HEK293 (cell line): Measurements from ENCODE around the gene BSDC1.

ENCODE experiments used
- CTCF ChIA-PET: fragments of 350-600 bp; formaldehyde crosslinking; extraction: SDS; loops from one replicate; lab custom pipeline; 2021; ENCODE audit warnings: antibody characterized with exemption; lab: Yijun Ruan, JAX
- POLR2A ChIA-PET: fragments of 300-600 bp; formaldehyde crosslinking; extraction: SDS; loops from one replicate; lab custom pipeline; 2020; ENCODE audit warnings: antibody characterized with exemption, inconsistent platforms; lab: Yijun Ruan, JAX
- H3K27ac ChIP-seq: fragments of 200-500 bp; sonication (Bioruptor generic); 2 replicates; pipeline ENCODE4 v1.5.1; 2014; ENCODE audit warnings: low read depth, low read length, control low read depth, inconsistent platforms; ENCODE audit errors: extremely low read depth
- H3K36me3 ChIP-seq, 2 experiments: fragments of 200-500 bp in 1 of 2; sonication (Bioruptor generic) in 1 of 2; 1 replicate in 1 of 2; 2 replicates in 1 of 2; pipeline ENCODE4 v1.5.1; 2014 to 2017; ENCODE audit warnings: inconsistent platforms in 2 of 2, low read length in 2 of 2; ENCODE audit not compliant: control insufficient read depth in 2 of 2, insufficient read depth in 1 of 2
- H3K4me1 ChIP-seq: fragments of 200-500 bp; sonication (Bioruptor generic); 2 replicates; pipeline ENCODE4 v1.5.1; 2014; ENCODE audit warnings: mild to moderate bottlenecking, low read length, inconsistent platforms; ENCODE audit not compliant: control insufficient read depth, insufficient read depth
- H3K4me3 ChIP-seq: 2 replicates; pipeline ENCODE4 v1.5.1; 2011; ENCODE audit warnings: low read depth, mild to moderate bottlenecking, control low read depth, low read length, moderate library complexity
- H3K9me3 ChIP-seq: fragments of 200-500 bp; sonication (Bioruptor generic); 2 replicates; pipeline ENCODE4 v1.5.1; 2014; ENCODE audit warnings: low read depth, low read length, inconsistent platforms; ENCODE audit not compliant: control insufficient read depth, insufficient read depth
- IKZF3 ChIP-seq: fragments of 450-650 bp; IDR thresholded peaks from 2 replicates; pipeline ENCODE4 v1.5.0; 2018; ENCODE audit warnings: missing biosample characterization, mild to moderate bottlenecking, missing genetic modification characterization, moderate library complexity
- WT1 ChIP-seq: fragments of 450-650 bp; formaldehyde crosslinking; IDR thresholded peaks from 2 replicates; pipeline ENCODE4 v1.5.1; 2016; ENCODE audit warnings: missing biosample characterization, missing genetic modification characterization
- ZFP41 ChIP-seq: fragments of 450-650 bp; formaldehyde crosslinking; IDR thresholded peaks from 2 replicates; pipeline ENCODE4 v1.5.1; 2016; ENCODE audit warnings: missing biosample characterization, missing genetic modification characterization, borderline replicate concordance
- ZNF112 ChIP-seq: fragments of 450-650 bp; formaldehyde crosslinking; IDR thresholded peaks from 2 replicates; pipeline ENCODE4 v1.5.0; 2017; ENCODE audit warnings: missing biosample characterization, missing genetic modification characterization
- ZNF16 ChIP-seq: fragments of 450-650 bp; formaldehyde crosslinking; IDR thresholded peaks from 2 replicates; pipeline ENCODE4 v1.5.1; 2016; ENCODE audit warnings: low read depth, missing biosample characterization, missing genetic modification characterization
- ZNF175 ChIP-seq: fragments of 450-650 bp; formaldehyde crosslinking; IDR thresholded peaks from 2 replicates; pipeline ENCODE4 v1.5.1; 2016; ENCODE audit warnings: missing biosample characterization, missing genetic modification characterization
- ZNF292 ChIP-seq: fragments of 450-650 bp; formaldehyde crosslinking; IDR thresholded peaks from 2 replicates; pipeline ENCODE4 v1.5.1; 2016; ENCODE audit warnings: low read depth, missing biosample characterization, missing genetic modification characterization, borderline replicate concordance
- ZNF362 ChIP-seq: fragments of 450-650 bp; formaldehyde crosslinking; IDR thresholded peaks from 2 replicates; pipeline ENCODE4 v1.5.1; 2016; ENCODE audit warnings: missing biosample characterization, missing genetic modification characterization
- ZNF404 ChIP-seq: fragments of 450-650 bp; formaldehyde crosslinking; IDR thresholded peaks from 2 replicates; pipeline ENCODE4 v1.5.1; 2017; ENCODE audit warnings: missing biosample characterization, missing genetic modification characterization
- ZNF514 ChIP-seq: fragments of 450-650 bp; formaldehyde crosslinking; IDR thresholded peaks from 2 replicates; pipeline ENCODE4 v1.5.1; 2016; ENCODE audit warnings: missing biosample characterization, missing genetic modification characterization
- ZNF530 ChIP-seq: fragments of 450-650 bp; formaldehyde crosslinking; IDR thresholded peaks from 2 replicates; pipeline ENCODE4 v1.5.1; 2016; ENCODE audit warnings: low read depth, missing biosample characterization, missing genetic modification characterization
- ZNF544 ChIP-seq: fragments of 450-650 bp; formaldehyde crosslinking; IDR thresholded peaks from 2 replicates; pipeline ENCODE4 v1.5.0; 2017; ENCODE audit warnings: missing biosample characterization, missing genetic modification characterization
- ZNF580 ChIP-seq: fragments of 450-650 bp; formaldehyde crosslinking; IDR thresholded peaks from 2 replicates; pipeline ENCODE4 v1.5.1; 2016; ENCODE audit warnings: missing biosample characterization, missing genetic modification characterization
- ZNF658 ChIP-seq: fragments of 450-650 bp; formaldehyde crosslinking; IDR thresholded peaks from 2 replicates; pipeline ENCODE4; 2016; ENCODE audit warnings: missing biosample characterization, missing genetic modification characterization
- ZNF670 ChIP-seq: fragments of 450-650 bp; formaldehyde crosslinking; IDR thresholded peaks from 2 replicates; pipeline ENCODE4 v1.5.1; 2016; ENCODE audit warnings: missing biosample characterization, missing genetic modification characterization, low read depth
- ZNF747 ChIP-seq: fragments of 450-650 bp; formaldehyde crosslinking; IDR thresholded peaks from 2 replicates; pipeline ENCODE4 v1.5.1; 2016; ENCODE audit warnings: missing biosample characterization, missing genetic modification characterization
- ZNF837 ChIP-seq: fragments of 450-650 bp; formaldehyde crosslinking; IDR thresholded peaks from 2 replicates; pipeline ENCODE4 v1.5.1; 2016; ENCODE audit warnings: missing biosample characterization, missing genetic modification characterization
- TF ChIP-seq, protein P1 (sequence below): fragments of 450-650 bp; formaldehyde crosslinking; IDR thresholded peaks from 2 replicates; pipeline ENCODE4 v1.5.1; 2016; ENCODE audit warnings: missing biosample characterization, missing genetic modification characterization

BSDC1 gene

GRCh38 chr1:32362474-32363313, 31.5 kb downstream of the BSDC1 start, which contains the start of the genes FAM229A and TSSK3:
FAM229A (minus strand) TSS chr1:32362485; CDS start chr1:32362091, 394 bp downstream.
TSSK3 (plus strand) TSS chr1:32362539; CDS start chr1:32362702, 163 bp downstream.
- Histone ChIP-seq H3K9me3 (no peaks in the 10 kb centered on the region), H3K27ac (no peak within 1 kb of the TSS), H3K36me3 (peaks cover 0 to 91% of the 10 kb centered on the region in 2 experiments; a peak in 2 of 3 replicates)
- TF ChIP-seq IKZF3 (tag by site-specific recombination), result no peak
- TF ChIP-seq ZNF362 (tag by site-specific recombination), result no peak
- TF ChIP-seq ZNF580, result no peak
- no peak for TF ChIP-seq ZNF530 (tag by site-specific recombination)
- no peak for TF ChIP-seq ZNF544 (tag by site-specific recombination)
- TF ChIP-seq ZNF404 (tag by site-specific recombination), result no peak
- no peak for TF ChIP-seq ZNF16 (tag by site-specific recombination)
- TF ChIP-seq ZNF175 (tag by site-specific recombination), result no peak
- TF ChIP-seq ZNF658 (tag by site-specific recombination), result no peak
- TF ChIP-seq ZNF514, result no peak
- TF ChIP-seq, all 188 proteins: peak for 0
- CTCF ChIA-PET, result no interaction called here
- Histone ChIP-seq H3K4me3 (no peak within 1 kb of the TSS), H3K4me1 (no peaks in the 10 kb centered on the region)
- POLR2A ChIA-PET, result interaction anchor here (0.6 to 2.0 kb wide), 2 partner anchors 8 to 26 kb away, joined by 5 to 6 read pairs; partner anchors contain the start of gene MARCKSL1

GRCh38 chr1:32361674-32362473, 32.4 kb downstream of the BSDC1 start:
- Histone ChIP-seq H3K4me1 (no peaks in the 10 kb centered on the region), H3K27ac (no peak overlapping the region), H3K9me3 (no peaks in the 10 kb centered on the region), H3K36me3 (peaks cover 0 to 91% of the 10 kb centered on the region in 2 experiments; a peak in 2 of 3 replicates), H3K4me3 (no peak overlapping the region)
- POLR2A ChIA-PET, result interaction anchor here (1.1 to 2.0 kb wide), 2 partner anchors 26 to 29 kb away, joined by 3 to 6 read pairs; partner anchors contain the start of gene MARCKSL1
- no peak for TF ChIP-seq ZNF837
- no peak for TF ChIP-seq ZNF747
- no peak for TF ChIP-seq WT1
- TF ChIP-seq ZNF670 (tag by site-specific recombination), result no peak
- no peak for TF ChIP-seq ZNF112 (tag by site-specific recombination)
- TF ChIP-seq, protein P1, sequence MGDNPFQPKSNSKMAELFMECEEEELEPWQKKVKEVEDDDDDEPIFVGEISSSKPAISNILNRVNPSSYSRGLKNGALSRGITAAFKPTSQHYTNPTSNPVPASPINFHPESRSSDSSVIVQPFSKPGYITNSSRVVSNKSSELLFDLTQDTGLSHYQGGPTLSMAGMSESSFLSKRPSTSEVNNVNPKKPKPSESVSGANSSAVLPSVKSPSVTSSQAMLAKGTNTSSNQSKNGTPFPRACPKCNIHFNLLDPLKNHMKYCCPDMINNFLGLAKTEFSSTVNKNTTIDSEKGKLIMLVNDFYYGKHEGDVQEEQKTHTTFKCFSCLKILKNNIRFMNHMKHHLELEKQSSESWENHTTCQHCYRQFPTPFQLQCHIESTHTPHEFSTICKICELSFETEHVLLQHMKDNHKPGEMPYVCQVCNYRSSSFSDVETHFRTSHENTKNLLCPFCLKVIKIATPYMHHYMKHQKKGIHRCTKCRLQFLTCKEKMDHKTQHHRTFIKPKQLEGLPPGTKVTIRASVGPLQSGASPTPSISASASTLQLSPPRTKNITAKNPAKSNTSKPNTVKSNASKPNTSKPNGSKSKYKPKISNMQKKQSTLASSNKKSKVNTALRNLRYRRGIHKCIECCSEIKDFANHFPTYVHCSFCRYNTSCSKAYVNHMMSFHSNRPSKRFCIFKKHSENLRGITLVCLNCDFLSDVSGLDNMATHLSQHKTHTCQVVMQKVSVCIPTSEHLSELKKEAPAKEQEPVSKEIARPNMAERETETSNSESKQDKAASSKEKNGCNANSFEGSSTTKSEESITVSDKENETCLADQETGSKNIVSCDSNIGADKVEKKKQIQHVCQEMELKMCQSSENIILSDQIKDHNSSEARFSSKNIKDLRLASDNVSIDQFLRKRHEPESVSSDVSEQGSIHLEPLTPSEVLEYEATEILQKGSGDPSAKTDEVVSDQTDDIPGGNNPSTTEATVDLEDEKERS (tag by site-specific recombination), result no peak
- no peak for TF ChIP-seq ZFP41 (tag by site-specific recombination)
- TF ChIP-seq ZNF292 (tag by site-specific recombination), result no peak
- CTCF ChIA-PET, result no interaction called here
